CD1c-positive myeloid dendritic cell (primary cell): ENCODE measurements around the gene CCDC13.
"Not testable (repeated sequence)": the region's sequence is repeated elsewhere in the genome, so short reads cannot be mapped to it uniquely, and the experiment has no call there.

Source experiments
- DNase-seq: peaks from one replicate; pipeline ENCODE4 v3.0.0-alpha.2; 2016; ENCODE audit errors: extremely low spot score

Gene CCDC13

GRCh38 chr3:42772670-42773408 is at the start of gene CCDC13:
Gene CCDC13 (minus strand): TSS chr3:42773253. CDS start chr3:42758345, 14,908 bp downstream.
- DNase-seq: peak; percentile 98

- DNase-seq: no peak
These were observed 49.8 kb upstream of the CCDC13 start for GRCh38 chr3:42822828-42823227.

DNA sequence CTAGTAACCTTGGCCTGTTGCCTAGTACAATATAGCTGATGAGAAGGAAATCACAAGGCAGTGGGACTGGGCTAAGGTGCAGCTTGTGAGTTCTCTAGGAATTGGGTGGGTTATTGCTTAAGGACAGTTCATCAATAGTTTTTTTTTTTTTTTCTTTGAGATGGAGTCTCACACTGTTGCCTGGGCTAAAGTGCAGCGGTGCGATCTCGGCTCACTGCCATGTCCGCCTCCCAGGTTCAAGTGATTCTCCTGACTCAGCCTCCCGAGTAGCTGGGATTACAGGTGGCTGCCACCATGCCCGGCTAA is 47.6 kb upstream of the CCDC13 start:
- no peak for DNase-seq

GRCh38 chr3:42819351-42819965 is 46.4 kb upstream of the CCDC13 start:
- DNase-seq: no peak

DNA sequence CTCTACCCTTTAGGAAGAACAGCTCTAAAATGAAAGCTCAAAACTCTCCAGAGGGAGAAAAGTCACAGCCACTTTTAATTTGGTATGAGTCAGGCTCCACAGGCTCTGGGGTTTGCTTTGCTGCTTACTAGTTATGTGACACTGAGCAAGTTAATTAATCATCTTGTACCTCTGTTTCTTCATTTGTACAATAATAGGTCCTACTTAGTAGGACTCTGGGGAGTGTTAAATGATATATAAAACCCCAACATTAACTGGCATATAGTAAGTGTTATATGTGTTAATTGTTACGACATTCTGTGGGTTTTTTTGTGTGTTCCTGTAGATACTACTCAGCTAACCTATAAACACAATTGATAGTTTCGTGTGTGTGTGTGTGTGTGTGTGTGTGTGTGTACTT is 42.8 kb upstream of the CCDC13 start:
- no peak for DNase-seq

DNA sequence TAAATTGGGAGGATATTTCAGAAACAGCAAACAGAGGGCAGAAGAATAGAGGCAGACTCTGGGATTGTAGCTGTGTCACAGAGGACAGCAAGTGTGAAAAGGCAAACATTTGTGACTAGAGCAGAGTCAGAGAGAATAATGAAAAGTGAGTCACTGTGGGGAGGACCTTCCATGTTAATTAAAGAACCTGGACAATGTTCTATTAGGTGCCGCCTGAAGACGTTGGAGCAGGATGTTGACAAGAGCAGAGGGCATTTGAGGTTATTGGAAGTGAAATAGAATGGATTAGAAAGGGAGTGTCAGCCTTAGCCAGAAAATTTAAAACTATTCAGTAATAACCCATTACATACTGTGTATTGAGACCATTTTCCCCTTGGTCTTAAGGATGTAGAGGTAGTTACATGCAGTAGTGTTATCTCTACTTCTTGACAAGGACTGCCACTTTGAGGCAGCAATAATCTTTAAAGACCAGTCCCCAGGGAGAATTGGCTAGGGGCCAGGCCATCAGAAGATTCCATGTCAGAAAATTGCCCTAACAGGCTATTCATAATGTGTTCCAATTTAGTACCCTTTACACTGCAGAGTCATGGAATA is 42.0 kb upstream of the CCDC13 start:
- no peak for DNase-seq

- DNase-seq: no peak
These were observed 41.2 kb upstream of the CCDC13 start for GRCh38 chr3:42814246-42814645.

DNA sequence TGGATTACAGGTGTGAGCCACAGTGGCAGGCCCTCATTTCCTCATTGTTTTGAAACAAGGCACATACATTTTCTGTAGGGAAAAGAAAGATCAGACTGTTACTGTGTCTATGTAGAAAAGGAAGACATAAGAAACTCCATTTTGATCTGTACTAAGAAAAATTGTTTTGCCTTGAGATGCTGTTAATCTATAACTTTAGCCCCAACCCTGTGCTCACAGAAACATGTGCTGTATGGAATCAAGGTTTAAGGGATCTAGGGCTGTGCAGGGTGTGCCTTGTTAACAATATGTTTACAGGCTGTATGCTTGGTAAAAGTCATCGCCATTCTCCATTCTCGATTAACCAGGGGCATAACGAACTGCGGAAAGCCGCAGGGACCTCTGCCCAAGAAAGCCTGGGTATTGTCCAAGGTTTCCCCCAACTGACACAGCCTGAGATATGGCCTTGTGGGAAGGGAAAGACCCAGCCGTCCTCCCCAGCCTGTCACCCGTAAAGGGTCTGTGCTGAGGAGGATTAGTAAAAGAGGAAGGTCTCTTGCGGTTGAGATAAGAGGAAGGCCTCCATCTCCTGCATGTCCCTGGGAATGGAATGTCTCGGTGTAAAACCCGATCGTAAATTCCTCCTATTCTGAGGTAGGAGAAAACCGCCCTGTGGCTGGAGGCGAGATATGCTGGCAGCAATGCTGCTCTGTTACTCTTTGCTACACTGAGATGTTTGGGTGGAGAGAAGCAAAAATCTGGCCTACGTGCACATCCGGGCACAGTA is 38.2 kb upstream of the CCDC13 start:
- DNase-seq: peak; percentile 21

DNA sequence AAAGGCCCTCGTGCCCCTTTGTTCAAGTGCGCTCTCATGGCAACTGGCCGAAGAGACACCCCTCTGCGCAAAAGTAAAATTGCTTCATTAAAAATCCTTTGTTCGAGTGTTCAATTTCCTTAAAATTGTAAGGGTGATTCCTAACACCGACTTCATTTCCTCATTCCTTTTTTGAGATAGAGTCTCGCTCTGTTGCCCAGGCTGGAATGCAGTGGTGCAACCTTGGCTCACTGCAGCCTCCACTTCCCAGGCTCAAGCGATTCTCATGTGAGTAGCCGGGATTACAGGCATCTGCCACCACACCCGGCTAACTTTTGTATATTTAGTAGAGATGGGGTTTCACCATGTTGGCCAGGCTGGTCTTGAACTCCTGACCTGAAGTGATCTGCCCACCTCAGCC is 37.7 kb upstream of the CCDC13 start:
- not testable (repeated sequence) for DNase-seq

DNA sequence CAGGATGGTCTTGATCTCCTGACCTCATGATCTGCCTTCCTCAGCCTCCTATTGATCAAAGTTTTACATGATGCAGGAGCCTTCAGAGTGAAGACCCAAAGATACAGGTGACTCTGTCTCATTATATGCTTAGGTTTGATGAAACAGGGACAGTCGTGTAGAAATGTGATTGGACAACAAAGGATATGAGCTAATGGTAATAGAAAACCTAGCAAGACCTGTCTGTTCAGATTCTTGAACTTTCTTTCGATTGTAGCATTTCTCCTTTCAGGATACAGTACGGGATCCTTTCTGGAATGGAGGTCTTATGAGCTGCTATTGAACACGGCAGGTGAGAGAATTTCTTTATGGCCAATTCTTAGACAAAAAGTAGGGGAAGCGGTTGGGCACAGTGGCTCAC is 36.1 kb upstream of the CCDC13 start, which contains the start of gene ACKR2:
TSS of gene ACKR2 (plus strand) at position 244 of the 400 bp plus-strand sequence. CDS start 55,058 bp downstream, outside the sequence.
- DNase-seq: no peak

GRCh38 chr3:42807929-42808328 is 34.9 kb upstream of the CCDC13 start:
- no peak for DNase-seq

- no peak for DNase-seq
These were observed 32.2 kb upstream of the CCDC13 start for GRCh38 chr3:42805141-42805821.

- DNase-seq: no peak
These were observed 31.7 kb upstream of the CCDC13 start for GRCh38 chr3:42804831-42805132.

- DNase-seq: peak; percentile 98
These were observed 31.2 kb upstream of the CCDC13 start, which contains the start of gene HIGD1A for GRCh38 chr3:42804106-42804830. Gene HIGD1A (minus strand): TSS chr3:42804490. CDS start chr3:42794253, 10,237 bp downstream.

DNA sequence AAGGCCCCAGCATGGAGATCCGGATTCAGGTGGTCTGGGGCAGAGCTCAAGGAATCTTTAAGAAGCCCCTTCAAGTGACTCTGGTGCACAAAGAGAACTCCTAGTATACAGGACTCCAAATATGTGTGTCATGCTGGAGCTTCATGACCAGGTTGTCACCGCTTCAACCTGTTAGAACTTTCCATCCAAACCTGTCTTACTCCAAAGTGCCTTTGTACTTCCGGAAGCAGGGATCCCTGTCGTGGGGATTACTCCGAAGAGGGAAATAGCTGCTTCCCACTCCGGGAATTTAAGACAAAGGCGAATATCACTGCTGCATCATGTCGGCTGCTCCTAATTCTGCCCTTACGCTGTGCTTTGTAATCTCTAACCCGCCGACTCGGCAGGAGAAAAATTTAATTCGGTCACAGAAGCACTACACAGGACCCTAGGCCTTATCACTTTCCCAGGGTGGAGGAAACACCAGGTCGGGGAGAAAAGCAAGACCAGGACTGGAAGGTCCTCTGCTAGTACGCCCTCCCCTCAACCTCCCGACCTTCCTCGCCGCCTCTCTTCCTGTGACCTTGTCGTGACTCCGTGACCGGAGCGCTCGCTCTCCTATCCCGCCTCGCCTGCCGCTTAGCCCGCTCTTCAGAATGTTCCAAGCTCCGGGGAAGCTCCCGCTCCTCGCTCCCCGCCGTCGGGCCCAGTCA is 30.5 kb upstream of the CCDC13 start:
- DNase-seq: peak; percentile 21

DNA sequence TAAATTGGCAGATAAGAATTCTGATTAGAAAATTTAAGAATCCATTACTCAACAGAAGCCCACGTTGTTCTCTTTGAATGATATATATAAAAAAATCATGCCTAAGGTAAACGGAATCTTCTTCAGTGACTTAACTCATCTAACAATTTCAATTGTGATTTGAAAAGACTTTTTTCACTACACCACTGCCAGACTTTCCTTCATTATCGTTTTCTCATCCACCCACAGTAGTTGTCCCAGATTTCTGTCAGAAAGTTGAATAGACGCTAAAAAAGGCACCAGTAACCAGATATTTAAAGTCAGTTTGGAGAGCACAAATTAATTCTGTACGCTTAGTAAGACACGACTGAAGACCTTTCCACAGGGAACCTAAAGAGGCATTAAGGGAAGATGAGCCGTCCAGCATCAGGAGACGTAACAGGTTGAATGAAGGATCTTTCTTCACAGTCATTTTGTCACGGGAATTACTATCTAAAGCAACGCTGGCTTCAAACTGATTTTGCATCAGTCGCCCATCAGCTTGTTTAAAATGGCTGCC is 29.9 kb upstream of the CCDC13 start:
- DNase-seq: no peak

DNA sequence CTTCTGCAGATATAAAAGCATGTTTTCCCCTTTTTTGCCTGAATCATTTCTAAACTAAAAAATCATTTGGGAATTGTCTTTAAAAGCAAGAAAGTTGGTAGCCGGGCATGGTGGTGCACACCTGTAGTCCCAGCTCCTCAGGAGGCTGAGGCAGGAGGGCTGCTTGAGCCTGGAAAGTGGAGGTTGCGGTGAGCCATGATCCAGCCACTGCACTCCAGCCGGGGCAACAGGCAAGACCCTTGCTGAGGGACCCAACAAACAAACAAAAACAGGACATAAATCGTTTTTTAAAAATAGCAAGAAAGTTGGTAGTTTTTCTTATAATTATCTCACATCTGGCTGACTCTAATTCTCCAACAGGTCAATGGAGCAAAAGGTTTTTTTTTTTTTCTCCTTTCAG is 28.7 kb upstream of the CCDC13 start:
- no peak for DNase-seq

DNA sequence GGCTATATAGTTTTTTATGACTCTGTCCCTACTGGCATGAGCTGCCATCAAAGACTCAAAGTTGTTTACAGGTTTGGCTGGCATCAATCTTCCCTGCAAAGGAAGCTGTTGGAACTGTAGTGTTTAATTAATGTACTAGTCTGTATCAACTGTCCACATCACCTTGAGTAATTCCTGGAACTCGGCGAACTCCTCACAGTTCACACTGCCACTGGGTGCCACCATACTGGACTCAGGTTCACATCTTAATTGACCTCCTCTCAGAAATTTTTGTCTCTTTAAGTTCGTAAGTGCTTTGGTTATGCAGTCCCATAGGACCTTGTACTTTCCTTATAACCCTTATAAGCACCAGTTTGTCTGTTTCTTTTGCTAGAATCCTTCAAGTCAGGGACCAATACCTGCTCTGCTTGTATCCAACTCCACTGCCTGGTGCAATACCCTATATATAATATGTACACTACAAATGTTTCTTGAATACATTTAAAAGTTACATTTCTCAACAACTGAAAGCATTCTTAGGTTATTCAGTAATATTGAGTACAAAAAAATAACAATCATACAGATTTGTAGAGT is 28.1 kb upstream of the CCDC13 start:
- DNase-seq: no peak

DNA sequence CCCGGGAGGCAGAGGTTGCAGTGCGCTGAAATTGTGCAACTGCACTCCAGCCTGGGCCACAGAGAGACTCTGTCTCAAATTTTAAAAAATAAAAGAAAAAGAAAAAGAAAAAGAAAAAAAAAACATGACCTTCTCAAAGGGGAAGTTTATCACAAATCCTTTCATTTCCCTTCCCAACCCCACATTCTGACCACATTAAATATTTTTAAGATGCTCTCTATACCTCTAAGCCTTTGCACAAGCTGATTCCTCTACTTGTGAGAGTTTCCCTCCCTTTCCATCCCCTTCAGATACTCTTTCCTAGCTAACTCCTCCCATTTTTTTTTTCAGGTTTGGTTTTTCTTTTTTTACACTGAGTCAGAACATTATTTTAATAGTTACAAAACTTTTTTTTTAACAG is 27.2 kb upstream of the CCDC13 start:
- no peak for DNase-seq

DNA sequence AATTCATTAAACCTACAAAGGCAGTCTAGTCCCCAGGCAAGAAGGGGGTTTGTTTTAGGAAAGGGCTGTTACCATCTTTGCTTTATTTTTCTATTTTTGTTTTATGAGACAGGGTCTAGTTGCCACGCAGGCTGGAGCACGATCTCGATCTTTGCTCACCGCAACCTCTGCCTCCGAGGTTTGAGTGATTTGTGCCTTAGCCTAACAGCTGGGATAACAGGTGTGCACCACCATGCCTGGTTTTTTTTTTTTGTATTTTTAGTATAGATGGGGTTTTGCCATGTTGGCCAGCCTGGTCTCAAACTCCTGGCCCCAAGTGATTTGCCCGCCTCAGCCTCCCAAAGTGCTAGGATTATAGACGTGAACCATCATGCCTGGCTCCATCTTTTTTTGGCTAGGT is 26.3 kb upstream of the CCDC13 start:
- no peak for DNase-seq
